Measurements from ENCODE around the gene ATXN2. TPM values are rescaled to one million over a fixed set of nuclear protein-coding genes. Genes with fewer than 3 reads are reported as not detected.

The ATXN2 gene
- total RNA-seq, 1 donor from 2014 or later, result 69.4 TPM

DNA sequence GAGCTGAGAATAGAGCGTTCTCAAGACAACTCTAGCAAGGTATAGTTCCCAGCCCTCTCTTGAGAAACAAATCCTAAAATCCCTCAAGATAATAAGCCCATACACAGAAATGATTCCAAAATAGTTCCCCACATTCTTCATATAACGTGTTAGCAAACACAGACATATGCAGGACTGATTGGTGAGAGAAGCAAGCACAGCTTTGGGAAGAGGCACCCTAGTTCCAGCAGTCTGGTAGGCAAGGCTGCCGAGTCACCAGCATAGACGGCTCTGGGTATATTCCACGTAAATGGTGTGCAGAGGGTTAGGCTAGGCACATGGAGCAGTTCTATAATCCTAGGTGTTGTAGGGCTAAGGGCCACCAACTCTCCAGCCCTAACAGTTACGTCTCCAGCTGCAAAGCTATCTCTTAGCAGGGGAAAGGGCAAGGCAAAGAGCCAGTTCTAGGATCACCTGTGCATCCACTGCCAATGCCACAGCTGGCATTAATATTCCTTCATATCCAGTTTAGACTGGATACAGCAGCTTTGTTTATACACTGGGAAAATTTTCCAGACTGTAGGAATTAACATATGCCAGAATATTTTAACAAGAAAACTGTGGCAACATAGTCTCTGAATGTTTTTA is 140.5 kb downstream of the ATXN2 start:
- TF ChIP-seq CTCF (IDR thresholded peaks at IDR 0.05; ENCODE audit: unreplicated experiment), result no peak
- peaks cover 3% of the 10 kb centered on the region for H3K27me3 Mint-ChIP-seq (ENCODE audit: unreplicated experiment)
- peaks cover 17% of the 10 kb centered on the region for H3K4me1 Mint-ChIP-seq (ENCODE audit: unreplicated experiment)
- no peak overlapping the region for H3K4me3 Mint-ChIP-seq (ENCODE audit: unreplicated experiment)
- no peak for DNase-seq (ENCODE audit: low spot score)
- peaks cover 28% of the 10 kb centered on the region for H3K36me3 Mint-ChIP-seq (ENCODE audit: low read depth, unreplicated experiment)
- H3K27ac Mint-ChIP-seq (ENCODE audit: unreplicated experiment), result peak overlapping the region; percentile 42
- H3K9me3 Mint-ChIP-seq (ENCODE audit: unreplicated experiment), result no peaks in the 10 kb centered on the region

DNA sequence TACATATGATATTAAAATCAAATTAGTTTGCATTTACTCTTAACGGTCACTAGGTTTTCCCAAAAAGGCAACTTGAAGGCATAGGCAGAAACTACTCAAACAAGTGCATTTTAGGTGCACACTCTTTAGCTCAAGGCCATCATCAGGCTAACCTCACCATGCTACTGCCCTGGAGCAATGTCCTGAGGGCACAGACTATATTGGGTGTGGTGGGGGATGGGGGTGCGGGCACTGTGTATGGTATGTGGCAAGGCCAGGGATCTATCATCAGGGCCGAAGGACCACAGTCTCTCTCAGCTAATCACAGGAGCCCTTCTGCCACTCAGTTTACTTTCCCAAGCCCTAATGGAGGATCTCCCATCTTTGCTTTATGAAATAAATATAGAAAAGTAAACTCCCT is 141.5 kb downstream of the ATXN2 start:
- DNase-seq (ENCODE audit: low spot score), result no peak
- H3K36me3 Mint-ChIP-seq (ENCODE audit: low read depth, unreplicated experiment), result peaks cover 30% of the 10 kb centered on the region
- TF ChIP-seq CTCF (IDR thresholded peaks at IDR 0.05; ENCODE audit: unreplicated experiment), result no peak
- H3K27me3 Mint-ChIP-seq (ENCODE audit: unreplicated experiment), result peaks cover 3% of the 10 kb centered on the region
- peaks cover 25% of the 10 kb centered on the region for H3K4me1 Mint-ChIP-seq (ENCODE audit: unreplicated experiment)
- H3K9me3 Mint-ChIP-seq (ENCODE audit: unreplicated experiment), result no peaks in the 10 kb centered on the region
- H3K4me3 Mint-ChIP-seq (ENCODE audit: unreplicated experiment), result no peak overlapping the region
- no peak overlapping the region for H3K27ac Mint-ChIP-seq (ENCODE audit: unreplicated experiment)

- peaks cover 3% of the 10 kb centered on the region for H3K27me3 Mint-ChIP-seq (ENCODE audit: unreplicated experiment)
- H3K27ac Mint-ChIP-seq (ENCODE audit: unreplicated experiment), result no peak overlapping the region
- no peaks in the 10 kb centered on the region for H3K9me3 Mint-ChIP-seq (ENCODE audit: unreplicated experiment)
- H3K36me3 Mint-ChIP-seq (ENCODE audit: low read depth, unreplicated experiment), result peaks cover 25% of the 10 kb centered on the region
- DNase-seq (ENCODE audit: low spot score), result no peak
- peaks cover 25% of the 10 kb centered on the region for H3K4me1 Mint-ChIP-seq (ENCODE audit: unreplicated experiment)
- H3K4me3 Mint-ChIP-seq (ENCODE audit: unreplicated experiment), result no peak overlapping the region
- no peak for TF ChIP-seq CTCF (IDR thresholded peaks at IDR 0.05; ENCODE audit: unreplicated experiment)
Observed at GRCh38 chr12:111457071-111457470, 142.0 kb downstream of the ATXN2 start.

GRCh38 chr12:111455448-111456320 is 143.4 kb downstream of the ATXN2 start:
- no peak for TF ChIP-seq CTCF (IDR thresholded peaks at IDR 0.05; ENCODE audit: unreplicated experiment)
- no peak for DNase-seq (ENCODE audit: low spot score)

More at GRCh38 chr12:111455448-111456320, 143.4 kb downstream of the ATXN2 start:
- Mint-ChIP-seq H3K4me1 (ENCODE audit: unreplicated experiment) (peaks cover 35% of the 10 kb centered on the region), H3K36me3 (ENCODE audit: low read depth, unreplicated experiment) (peaks cover 34% of the 10 kb centered on the region), H3K27me3 (ENCODE audit: unreplicated experiment) (peaks cover 9% of the 10 kb centered on the region), H3K4me3 (ENCODE audit: unreplicated experiment) (no peak overlapping the region), H3K9me3 (ENCODE audit: unreplicated experiment) (no peaks in the 10 kb centered on the region), H3K27ac (ENCODE audit: unreplicated experiment) (no peak overlapping the region)

Data from endothelial cell (in vitro differentiated cells).